CD14-positive monocyte (primary cell): ENCODE measurements around the gene EBF3. TPM values are rescaled to one million over a fixed set of nuclear protein-coding genes. Genes with fewer than 3 reads are reported as not detected.

Source experiments
- DNase-seq, 3 donors: peaks; one replicate each; pipeline ENCODE4 v3.0.0-alpha.2; 2011 to 2022
- H2AFZ ChIP-seq: 2 replicates; pipeline ENCODE4 v1.6.0; 2012; ENCODE audit warnings: mild to moderate bottlenecking, low read depth, low read length, inconsistent platforms; ENCODE audit not compliant: insufficient read depth, poor library complexity, severe bottlenecking
- H3K27ac ChIP-seq, 2 donors: 1 replicate in 1 of 2; 2 replicates in 1 of 2; pipeline ENCODE4 v1.5.1; 2012 to 2013; ENCODE audit warnings: low read length in 2 of 2, control low read depth in 1 of 2, inconsistent platforms in 1 of 2, low read depth in 1 of 2, mild to moderate bottlenecking in 1 of 2
- H3K27me3 ChIP-seq, 2 donors: one replicate each; pipeline versions ENCODE4 v1.6.0 to v1.6.1; 2011 to 2013; ENCODE audit warnings: low read length in 2 of 2; ENCODE audit not compliant: control insufficient read depth in 2 of 2, insufficient read depth in 2 of 2
- H3K36me3 ChIP-seq, 2 donors: replicated peaks in 1 of 2; 1 replicate in 1 of 2; 2 replicates in 1 of 2; pipeline versions ENCODE4 v1.5.1 to v1.6.1; 2012 to 2013; ENCODE audit warnings: low read length in 2 of 2, control low read depth in 1 of 2, inconsistent platforms in 1 of 2, mild to moderate bottlenecking in 1 of 2; ENCODE audit not compliant: insufficient read depth in 2 of 2, control insufficient read depth in 1 of 2
- H3K4me1 ChIP-seq, 2 donors: 1 replicate in 1 of 2; 2 replicates in 1 of 2; pipeline versions ENCODE4 v1.5.1 to v1.6.1; 2012 to 2013; ENCODE audit warnings: low read length in 2 of 2, control low read depth in 1 of 2, inconsistent platforms in 1 of 2, mild to moderate bottlenecking in 1 of 2, moderate library complexity in 1 of 2; ENCODE audit not compliant: insufficient read depth in 2 of 2, control insufficient read depth in 1 of 2
- H3K4me2 ChIP-seq: replicated peaks from 2 replicates; pipeline ENCODE3; 2012; ENCODE audit warnings: low read length, moderate library complexity, mild to moderate bottlenecking; ENCODE audit not compliant: poor library complexity, severe bottlenecking; ENCODE audit errors: extremely low read depth
- H3K4me3 ChIP-seq, 3 experiments: fragments of 200-600 bp in 1 of 3; sonication (generic) in 1 of 3; replicated peaks in 1 of 3; 1 replicate in 2 of 3; 2 replicates in 1 of 3; pipeline ENCODE4 v1.5.1; 2011 to 2013; ENCODE audit warnings: low read length in 3 of 3, mild to moderate bottlenecking in 3 of 3, control low read depth in 2 of 3, low read depth in 2 of 3, inconsistent platforms in 1 of 3, moderate library complexity in 1 of 3
- H3K79me2 ChIP-seq: 2 replicates; pipeline ENCODE4 v1.6.0; 2012; ENCODE audit warnings: mild to moderate bottlenecking, control low read depth, inconsistent platforms, low read length, moderate library complexity; ENCODE audit not compliant: insufficient read depth
- H3K9ac ChIP-seq: 2 replicates; pipeline ENCODE4 v1.6.0; 2017; ENCODE audit warnings: low read length, mild to moderate bottlenecking; ENCODE audit not compliant: insufficient read depth, poor library complexity, severe bottlenecking
- H3K9me3 ChIP-seq, 2 donors: replicated peaks in 1 of 2; 1 replicate in 1 of 2; 2 replicates in 1 of 2; pipeline versions ENCODE4 v1.5.1 to v1.6.1; 2012 to 2013; ENCODE audit warnings: low read length in 2 of 2, control low read depth in 1 of 2; ENCODE audit not compliant: control insufficient read depth in 1 of 2, insufficient read depth in 1 of 2
- H4K20me1 ChIP-seq: 2 replicates; pipeline ENCODE4 v1.6.0; 2012; ENCODE audit warnings: mild to moderate bottlenecking, low read length, control low read depth, moderate library complexity; ENCODE audit not compliant: insufficient read depth
- H3K27ac Mint-ChIP-seq, 7 donors: one replicate each; pipeline ENCODE4 v1.8.0; 2020; ENCODE audit warnings: mild to moderate bottlenecking in 7 of 7, mixed read lengths in 7 of 7, moderate library complexity in 6 of 7, inconsistent platforms in 2 of 7
- H3K27me3 Mint-ChIP-seq, 3 donors: one replicate each; pipeline ENCODE4 v1.8.0; 2021 to 2022; ENCODE audit warnings: low read depth in 3 of 3, mild to moderate bottlenecking in 3 of 3, mixed read lengths in 3 of 3, moderate library complexity in 3 of 3, inconsistent platforms in 1 of 3
- H3K36me3 Mint-ChIP-seq, 2 donors: one replicate each; pipeline ENCODE4 v1.8.0; 2020; ENCODE audit warnings: mixed read lengths in 2 of 2, inconsistent platforms in 1 of 2, mild to moderate bottlenecking in 1 of 2
- H3K4me1 Mint-ChIP-seq: one replicate; pipeline ENCODE4 v1.8.0; 2020; ENCODE audit warnings: mild to moderate bottlenecking, mixed read lengths
- H3K4me3 Mint-ChIP-seq, 2 donors: one replicate each; pipeline ENCODE4 v1.8.0; 2020; ENCODE audit warnings: mild to moderate bottlenecking in 2 of 2, mixed read lengths in 2 of 2, moderate library complexity in 1 of 2
- H3K9me3 Mint-ChIP-seq, 7 donors: one replicate each; pipeline ENCODE4 v1.8.0; 2020 to 2022; ENCODE audit warnings: mixed read lengths in 7 of 7, mild to moderate bottlenecking in 6 of 7, moderate library complexity in 6 of 7, inconsistent platforms in 2 of 7
- CTCF ChIP-seq: fragments of 200-600 bp; IDR thresholded peaks from one replicate; pipeline ENCODE4 v1.8.0; 2022; ENCODE audit warnings: antibody characterized with exemption, mild to moderate bottlenecking
- WGBS: methylation state at CpG from one replicate; pipeline ENCODE4 v1.1.5; 2013; ENCODE audit warnings: missing lambda C conversion rate; ENCODE audit not compliant: insufficient coverage; 5-methylcytosine and 5-hydroxymethylcytosine counted together
- intact Hi-C, 2 donors: fragments of 100-400 bp; cut with micrococcal nuclease; formaldehyde crosslinking; loops; one replicate each; pipeline versions ENCODE4 v1.15.0 to v1.15.1; 2023
- polyA plus RNA-seq, 3 donors: library from polyadenylated mRNA; depleted of rRNA in 1 of 3; unstranded in 2 of 3; stranded (reverse) in 1 of 3; fragments of 300-500 nt in 2 of 3; fragments of >200 nt in 1 of 3; fragmentation: Illumina TruSeq in 2 of 3; gene quantifications; 1 replicate in 2 of 3; 2 replicates in 1 of 3; pipeline ENCODE4 v1.2.3, GENCODE V29; 2012 to 2021

The EBF3 gene
- polyA plus RNA-seq, 3 donors: not detected

- H3K4me3 Mint-ChIP-seq: peak overlapping the region in 1 of 2 donors; percentile 60
- peaks cover 0 to 9% (median 5%) of the 10 kb centered on the region in 7 donors for H3K9me3 Mint-ChIP-seq
- H3K27me3 ChIP-seq: peaks cover 57 to 81% of the 10 kb centered on the region in 2 donors
- no peaks in the 10 kb centered on the region for H3K79me2 ChIP-seq
- no peak overlapping the region for H3K27ac ChIP-seq
- H3K27me3 Mint-ChIP-seq: peaks cover 73 to 93% (median 81%) of the 10 kb centered on the region in 3 donors
- peak overlapping the region in 1 of 7 donors; percentile 11 for H3K27ac Mint-ChIP-seq
- H3K36me3 Mint-ChIP-seq: no peaks in the 10 kb centered on the region
- no peak for DNase-seq
- no peak overlapping the region for H3K4me2 ChIP-seq
- TF ChIP-seq CTCF: no peak
- peaks cover 7% of the 10 kb centered on the region for H3K4me1 Mint-ChIP-seq
- H3K4me1 ChIP-seq: no peaks in the 10 kb centered on the region
- no peak overlapping the region for H3K4me3 ChIP-seq
- intact Hi-C loops: no loop called here
- peaks cover 0 to 34% of the 10 kb centered on the region in 2 donors for H3K9me3 ChIP-seq
- 0% methylated on average over 12 of the region's 15 CpGs for WGBS
- H3K9ac ChIP-seq: no peak overlapping the region
- H3K36me3 ChIP-seq: no peaks in the 10 kb centered on the region
- H4K20me1 ChIP-seq: no peaks in the 10 kb centered on the region
- no peak overlapping the region for H2AFZ ChIP-seq
These were observed 4.7 kb upstream of the EBF3 start for GRCh38 chr10:129968853-129969183.

- H3K9me3 ChIP-seq: peaks cover 0 to 34% of the 10 kb centered on the region in 2 donors
- no peak overlapping the region for H3K27ac Mint-ChIP-seq
- peak overlapping the region in 1 of 2 donors; percentile 71 for H3K4me3 Mint-ChIP-seq
- H3K27ac ChIP-seq: no peak overlapping the region
- TF ChIP-seq CTCF: no peak
- H3K36me3 Mint-ChIP-seq: no peaks in the 10 kb centered on the region
- H3K36me3 ChIP-seq: no peaks in the 10 kb centered on the region
- no peak for DNase-seq
- H3K9ac ChIP-seq: no peak overlapping the region
- H3K4me1 ChIP-seq: peaks cover 0 to under 1% of the 10 kb centered on the region in 2 donors
- H3K27me3 ChIP-seq: peaks cover 54 to 76% of the 10 kb centered on the region in 2 donors
- 2% methylated on average over 62 of the region's 62 CpGs for WGBS
- H3K27me3 Mint-ChIP-seq: peaks cover 70 to 92% (median 77%) of the 10 kb centered on the region in 3 donors
- no peaks in the 10 kb centered on the region for H3K79me2 ChIP-seq
- H3K9me3 Mint-ChIP-seq: peaks cover 0 to 10% (median 5%) of the 10 kb centered on the region in 7 donors
- H3K4me1 Mint-ChIP-seq: peaks cover 8% of the 10 kb centered on the region
- H4K20me1 ChIP-seq: no peaks in the 10 kb centered on the region
- H2AFZ ChIP-seq: no peak overlapping the region
- H3K4me3 ChIP-seq: no peak overlapping the region
- intact Hi-C loops: no loop called here
- H3K4me2 ChIP-seq: no peak overlapping the region
These were observed 4.2 kb upstream of the EBF3 start for GRCh38 chr10:129968020-129968852.
